Measurements from ENCODE around the gene HPS4. TPM values are rescaled to one million over a fixed set of nuclear protein-coding genes. Genes with fewer than 3 reads are reported as not detected.
"Not testable (repeated sequence)": the region's sequence is repeated elsewhere in the genome, so short reads cannot be mapped to it uniquely, and the experiment has no call there.

The HPS4 gene
- total RNA-seq = 10 to 100 TPM; 12.3 to 46.1 (median 42.7) TPM
- polyA plus RNA-seq = 10 to 100 TPM; 10.3 to 15.1 (median 13.4) TPM
- long read RNA-seq, donor 1, partial matches to known transcripts = 0 of 1 reads
- long read RNA-seq, donor 1, other reads (novel, unspliced or antisense) = 0 of 1 reads
- long read RNA-seq, donor 2, partial matches to known transcripts = 0 of 1 reads
- long read RNA-seq, donor 2, other reads (novel, unspliced or antisense) = 0 of 1 reads
- long read RNA-seq, donor 3 = 0 reads
- long read RNA-seq, donor 4, partial matches to known transcripts = 0 of 1 reads
- long read RNA-seq, donor 4, other reads (novel, unspliced or antisense) = 0 of 1 reads
- long read RNA-seq, donor 5 = 0 reads
- long read RNA-seq, donor 6, full-length matches to known transcripts = 2 of 10 reads
- long read RNA-seq, donor 6, partial matches to known transcripts = 8 of 10 reads
- long read RNA-seq, donor 6, other reads (novel, unspliced or antisense) = 0 of 10 reads
- long read RNA-seq, donor 7 = 0 reads
- long read RNA-seq, donor 8, full-length matches to known transcripts = 2 of 2 reads
- long read RNA-seq, donor 8, partial matches to known transcripts = 0 of 2 reads
- long read RNA-seq, donor 8, other reads (novel, unspliced or antisense) = 0 of 2 reads
- long read RNA-seq, donor 9, full-length matches to known transcripts = 1 of 1 reads
- long read RNA-seq, donor 9, partial matches to known transcripts = 0 of 1 reads
- long read RNA-seq, donor 9, other reads (novel, unspliced or antisense) = 0 of 1 reads
- long read RNA-seq, donor 10 = 0 reads

DNA sequence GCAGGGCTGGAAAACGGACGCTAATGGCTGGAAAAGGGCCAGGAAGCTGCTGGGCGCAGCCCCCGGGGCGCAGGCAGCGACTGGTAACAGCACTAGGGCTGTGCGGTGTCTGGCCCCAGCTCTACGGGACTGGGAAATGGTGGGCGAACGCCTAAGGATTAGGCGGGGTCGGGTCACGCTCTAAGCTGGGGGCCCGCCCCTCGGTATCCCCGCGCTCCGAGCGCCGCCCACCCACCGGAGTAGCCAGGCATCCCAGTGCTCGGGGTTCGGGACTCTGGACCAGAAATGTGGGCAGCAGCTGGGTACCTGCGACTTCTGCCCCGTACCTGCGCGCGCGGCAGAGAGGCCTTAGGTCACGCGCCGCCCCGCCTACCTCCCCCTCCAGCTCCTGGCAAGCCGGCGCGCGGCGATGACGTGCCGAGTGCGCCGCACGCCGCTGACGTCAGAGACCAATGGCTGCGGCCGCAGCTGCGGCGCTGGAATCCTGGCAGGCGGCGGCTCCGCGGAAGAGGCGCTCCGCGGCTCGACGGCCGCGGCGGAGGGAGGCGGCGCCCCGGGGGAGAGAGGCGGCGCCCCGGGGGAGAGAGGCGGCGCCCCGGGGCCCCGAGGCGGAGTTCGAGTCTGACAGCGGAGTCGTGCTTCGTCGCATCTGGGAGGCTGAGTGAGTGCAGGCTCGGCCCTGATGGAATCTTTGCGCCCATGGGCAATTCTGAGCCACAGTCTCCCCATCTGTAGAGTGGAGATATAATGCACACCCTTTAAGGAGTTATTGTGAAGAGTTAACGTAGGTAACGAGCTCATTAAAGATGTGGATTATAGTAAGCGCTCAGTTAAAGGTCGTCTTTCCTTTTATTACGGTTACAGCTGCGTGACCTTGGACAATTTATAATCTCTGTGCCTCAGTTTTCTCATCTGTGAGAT lies at the start of gene HPS4, which contains the start of gene SRRD:
Gene HPS4 (minus strand): TSS at position 345 of the 921 bp plus-strand sequence. CDS start 2,021 bp downstream, outside the sequence.
Gene SRRD (plus strand): TSS at position 439 of the 921 bp plus-strand sequence. CDS start 14 bp downstream, at position 453.
- H3K9me3 ChIP-seq = no peaks in the 10 kb centered on the region
- intact Hi-C loops (cut with DNase I; ENCODE audit: low total_unique reads) = no loop called here
- TF ChIP-seq POLR2A (IDR thresholded peaks at IDR 0.05) = peak in 1 of 4 donors; percentile 70
- peak; percentile 96 to 98 (median 97) for TF ChIP-seq POLR2AphosphoS5 (IDR thresholded peaks at IDR 0.05)
- no peak for TF ChIP-seq EP300 (IDR thresholded peaks at IDR 0.05)

DNA sequence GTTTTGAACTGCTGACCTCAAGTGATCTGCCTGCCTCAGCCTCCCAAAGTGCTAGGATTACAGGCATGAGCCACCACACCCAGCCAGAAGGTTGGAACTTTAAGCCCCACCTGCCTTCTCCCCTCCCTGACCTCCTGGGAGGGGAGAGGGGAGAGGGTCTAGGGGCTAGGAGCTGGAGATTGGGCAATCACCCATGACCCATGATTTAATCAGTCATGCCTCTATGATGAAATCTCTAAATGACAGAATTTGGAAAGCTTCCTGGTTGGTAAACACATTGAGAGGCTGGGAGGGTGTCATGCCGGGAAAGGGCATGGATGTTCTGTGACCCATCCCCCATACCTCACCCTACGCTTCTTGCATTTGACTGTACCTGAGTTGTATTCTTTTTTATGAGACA lies 45.8 kb upstream of the HPS4 start:
- intact Hi-C loops (cut with DNase I; ENCODE audit: low total_unique reads) = no loop called here
- DNase-seq = no peak
- H3K27me3 ChIP-seq = no peaks in the 10 kb centered on the region
- no peaks in the 10 kb centered on the region for H3K9me3 ChIP-seq
- peaks cover 23 to 81% (median 74%) of the 10 kb centered on the region in 4 donors for H3K36me3 ChIP-seq
- no peaks in the 10 kb centered on the region for H3K4me1 ChIP-seq
- no peak overlapping the region for H3K4me3 ChIP-seq
- TF ChIP-seq EP300 (IDR thresholded peaks at IDR 0.05) = no peak
- TF ChIP-seq POLR2A (IDR thresholded peaks at IDR 0.05) = no peak
- TF ChIP-seq, protein P1, sequence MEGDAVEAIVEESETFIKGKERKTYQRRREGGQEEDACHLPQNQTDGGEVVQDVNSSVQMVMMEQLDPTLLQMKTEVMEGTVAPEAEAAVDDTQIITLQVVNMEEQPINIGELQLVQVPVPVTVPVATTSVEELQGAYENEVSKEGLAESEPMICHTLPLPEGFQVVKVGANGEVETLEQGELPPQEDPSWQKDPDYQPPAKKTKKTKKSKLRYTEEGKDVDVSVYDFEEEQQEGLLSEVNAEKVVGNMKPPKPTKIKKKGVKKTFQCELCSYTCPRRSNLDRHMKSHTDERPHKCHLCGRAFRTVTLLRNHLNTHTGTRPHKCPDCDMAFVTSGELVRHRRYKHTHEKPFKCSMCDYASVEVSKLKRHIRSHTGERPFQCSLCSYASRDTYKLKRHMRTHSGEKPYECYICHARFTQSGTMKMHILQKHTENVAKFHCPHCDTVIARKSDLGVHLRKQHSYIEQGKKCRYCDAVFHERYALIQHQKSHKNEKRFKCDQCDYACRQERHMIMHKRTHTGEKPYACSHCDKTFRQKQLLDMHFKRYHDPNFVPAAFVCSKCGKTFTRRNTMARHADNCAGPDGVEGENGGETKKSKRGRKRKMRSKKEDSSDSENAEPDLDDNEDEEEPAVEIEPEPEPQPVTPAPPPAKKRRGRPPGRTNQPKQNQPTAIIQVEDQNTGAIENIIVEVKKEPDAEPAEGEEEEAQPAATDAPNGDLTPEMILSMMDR (IDR thresholded peaks at IDR 0.05) = no peak
- TF ChIP-seq POLR2AphosphoS5 (IDR thresholded peaks at IDR 0.05) = no peak
- H3K27ac ChIP-seq = no peak overlapping the region
- WGBS, 5 donors = 61 to 74% (median 64%) methylated on average over 2 of the region's 2 CpGs

More for the DNA sequence above, at the start of gene HPS4, which contains the start of gene SRRD:
- 0 to 2% (median 1%) methylated on average over 13 to 85 of the region's 85 CpGs for WGBS, 5 donors
- Histone ChIP-seq H3K4me3 (peak within 1 kb of the TSS; percentile 85 to 97 (median 90)), H3K4me1 (peaks cover 51 to 69% (median 66%) of the 10 kb centered on the region in 4 donors), H3K27ac (peak within 1 kb of the TSS; percentile 89 to 99 (median 95)), H3K27me3 (no peaks in the 10 kb centered on the region), H3K36me3 (peaks cover 0 to 32% (median 24%) of the 10 kb centered on the region in 4 donors)
- peak; percentile 93 to 97 for DNase-seq

DNA sequence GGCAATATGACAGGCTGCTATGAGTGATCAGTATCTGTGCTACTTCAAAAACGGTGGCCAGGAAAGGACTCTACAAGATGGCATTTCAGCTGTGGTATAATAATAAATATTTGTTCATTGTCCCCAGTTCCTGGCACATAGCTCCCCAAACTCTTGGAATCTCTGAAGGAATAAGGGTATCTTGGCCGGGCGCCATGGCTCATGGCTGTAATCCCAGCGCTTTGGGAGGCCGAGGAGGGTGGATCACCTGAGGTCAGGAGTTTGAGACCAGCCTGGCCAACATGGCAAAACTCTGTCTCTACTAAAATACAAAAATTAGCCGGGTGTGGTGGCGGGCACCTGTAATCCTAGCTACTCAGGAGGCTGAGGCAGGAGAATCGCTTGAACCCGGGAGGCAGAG lies 44.9 kb upstream of the HPS4 start:
- intact Hi-C loops (cut with DNase I; ENCODE audit: low total_unique reads); H3K4me1 ChIP-seq; H3K27ac ChIP-seq; H3K9me3 ChIP-seq; DNase-seq; H3K4me3 ChIP-seq; H3K27me3 ChIP-seq: not testable (repeated sequence)
- H3K36me3 ChIP-seq = peaks cover 26 to 81% (median 74%) of the 10 kb centered on the region in 4 donors
- WGBS, 5 donors = 79 to 86% (median 82%) methylated on average over 9 of the region's 9 CpGs

DNA sequence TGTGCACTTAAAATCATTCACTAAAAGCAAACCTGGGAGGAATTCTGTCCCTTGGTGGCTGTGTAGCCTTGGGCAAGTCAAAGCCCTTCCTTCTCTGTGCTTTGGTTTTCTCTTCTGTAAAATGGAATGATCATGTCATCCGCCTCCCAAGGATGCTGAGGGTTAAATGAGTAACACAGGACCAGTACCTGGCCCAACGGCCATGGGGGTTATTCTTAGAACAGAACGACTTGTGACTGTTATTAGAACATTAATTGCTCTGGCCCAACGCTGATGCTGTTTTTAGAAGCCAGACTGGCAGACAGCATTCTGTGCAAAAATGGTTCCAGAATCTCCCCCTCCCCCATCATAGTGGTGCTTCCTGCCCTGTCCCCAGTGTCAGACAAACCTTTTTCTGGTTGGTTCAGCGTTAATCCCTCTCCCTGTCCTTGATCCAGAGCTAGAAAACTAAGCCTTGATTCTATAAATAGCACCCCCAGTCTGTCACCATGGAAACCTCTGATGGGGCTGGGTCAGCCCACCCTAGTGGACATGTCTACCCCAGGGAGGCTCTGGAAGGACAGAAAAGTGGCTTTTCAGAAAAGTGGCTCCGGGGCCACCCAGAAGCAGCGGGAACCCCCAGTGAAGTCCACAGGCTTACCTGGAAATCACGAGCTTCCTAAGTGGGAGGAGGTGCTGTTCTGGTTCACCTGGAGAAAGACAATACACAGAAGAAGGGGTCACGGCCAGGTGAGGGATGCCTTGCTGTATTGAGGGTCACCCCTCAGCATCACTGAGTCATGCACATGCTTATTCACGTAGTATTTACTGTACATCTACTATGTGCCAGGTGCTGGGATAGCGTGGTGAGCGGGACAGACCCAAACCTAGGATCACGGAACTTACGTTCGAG lies 44.2 kb upstream of the HPS4 start:
- Histone ChIP-seq H3K4me3 (no peak overlapping the region), H3K9me3 (no peaks in the 10 kb centered on the region), H3K27ac (no peak overlapping the region), H3K27me3 (no peaks in the 10 kb centered on the region), H3K4me1 (no peaks in the 10 kb centered on the region), H3K36me3 (peaks cover 26 to 81% (median 71%) of the 10 kb centered on the region in 4 donors)
- no peak for DNase-seq
- intact Hi-C loops (cut with DNase I; ENCODE audit: low total_unique reads) = no loop called here
- TF ChIP-seq POLR2AphosphoS5 (IDR thresholded peaks at IDR 0.05) = no peak
- no peak for TF ChIP-seq POLR2A (IDR thresholded peaks at IDR 0.05)
- TF ChIP-seq EP300 (IDR thresholded peaks at IDR 0.05) = no peak
- TF ChIP-seq, protein P1 (IDR thresholded peaks at IDR 0.05) = no peak
- WGBS, 5 donors = 73 to 88% (median 82%) methylated on average over 15 of the region's 15 CpGs

Data from stomach (tissue), 19 donors.